ENCODE data around the gene BEST1. TPM values are rescaled to one million over a fixed set of nuclear protein-coding genes. Genes with fewer than 3 reads are reported as not detected.

Gene BEST1
- total RNA-seq, 2 experiments from 2014 or later: 1.9 to 3.1 TPM

GRCh38 chr11:61954851-61955421 lies 4.8 kb downstream of the BEST1 start:
- Histone ChIP-seq H3K9me3 (ENCODE audit: low read length) (no peaks in the 10 kb centered on the region), H3K4me1 (ENCODE audit: insufficient read depth, low read length, poor library complexity, severe bottlenecking) (peaks cover 2% of the 10 kb centered on the region), H3K36me3 (ENCODE audit: insufficient read depth, low read length) (no peaks in the 10 kb centered on the region), H3K4me3 (ENCODE audit: low read depth, low read length, poor library complexity, severe bottlenecking) (no peak overlapping the region), H3K9me2 (ENCODE audit: insufficient read depth, low read length) (no peaks in the 10 kb centered on the region), H3K27ac (ENCODE audit: low read depth, low read length, poor library complexity, severe bottlenecking) (no peak overlapping the region), H3K4me2 (ENCODE audit: low read length) (no peak overlapping the region), H2AFZ (ENCODE audit: low read length) (no peak overlapping the region), H4K20me1 (ENCODE audit: insufficient read depth, low read length) (no peaks in the 10 kb centered on the region), H3K79me2 (ENCODE audit: insufficient read depth, low read depth, low read length) (no peaks in the 10 kb centered on the region)
- ChIA-PET CTCF (ENCODE audit: unreplicated experiment) (interaction anchor here (0.7 kb wide), 1 partner anchor 25 kb away, joined by 3 read pairs; no protein-coding TSS in a partner anchor), POLR2A (interaction anchor here (0.6 kb wide), 1 partner anchor 17 kb away, joined by 3 read pairs; no protein-coding TSS in a partner anchor)
- intact Hi-C loops (cut with micrococcal nuclease; ENCODE audit: unreplicated experiment): no loop called here
- BruUV-seq (replicated peaks): no TSS peak
- no peak for DNase-seq (ENCODE audit: low spot score)
- TF ChIP-seq CTCF (conservative IDR thresholded peaks at IDR 0.05; ENCODE audit: low read length): no peak
- TF ChIP-seq EZH2phosphoT487 (IDR thresholded peaks at IDR 0.05; ENCODE audit: borderline replicate concordance, low read depth, low read length): no peak

GRCh38 chr11:61955422-61956135 lies 5.4 kb downstream of the BEST1 start:
- intact Hi-C loops (cut with micrococcal nuclease; ENCODE audit: unreplicated experiment): no loop called here
- no peaks in the 10 kb centered on the region for H4K20me1 ChIP-seq (ENCODE audit: insufficient read depth, low read length)
- no peaks in the 10 kb centered on the region for H3K36me3 ChIP-seq (ENCODE audit: insufficient read depth, low read length)
- H3K79me2 ChIP-seq (ENCODE audit: insufficient read depth, low read depth, low read length): no peaks in the 10 kb centered on the region
- no TSS peak for BruUV-seq (replicated peaks)
- DNase-seq (ENCODE audit: low spot score): no peak
- no peaks in the 10 kb centered on the region for H3K9me3 ChIP-seq (ENCODE audit: low read length)
- no peak overlapping the region for H3K27ac ChIP-seq (ENCODE audit: low read depth, low read length, poor library complexity, severe bottlenecking)
- H3K9me2 ChIP-seq (ENCODE audit: insufficient read depth, low read length): no peaks in the 10 kb centered on the region
- H3K4me3 ChIP-seq (ENCODE audit: low read depth, low read length, poor library complexity, severe bottlenecking): no peak overlapping the region
- ChIA-PET CTCF (ENCODE audit: unreplicated experiment) (no interaction called here), POLR2A (interaction anchor here (0.6 kb wide), 1 partner anchor 16 kb away, joined by 3 read pairs; no protein-coding TSS in a partner anchor)
- no peak for TF ChIP-seq CTCF (conservative IDR thresholded peaks at IDR 0.05; ENCODE audit: low read length)
- no peak for TF ChIP-seq EZH2phosphoT487 (IDR thresholded peaks at IDR 0.05; ENCODE audit: borderline replicate concordance, low read depth, low read length)
- no peak overlapping the region for H3K4me2 ChIP-seq (ENCODE audit: low read length)
- no peak overlapping the region for H2AFZ ChIP-seq (ENCODE audit: low read length)
- no peaks in the 10 kb centered on the region for H3K4me1 ChIP-seq (ENCODE audit: insufficient read depth, low read length, poor library complexity, severe bottlenecking)

Measured in OCI-LY7 (cell line).